Neutrophil (primary cell): Measurements from ENCODE around the gene ECM1.

Source experiments
- H3K27ac ChIP-seq: fragments of 200-600 bp; sonication (generic); 2 replicates; pipeline ENCODE4 v1.5.1; 2016; ENCODE audit warnings: mild to moderate bottlenecking, moderate library complexity
- H3K27me3 ChIP-seq: fragments of 200-600 bp; sonication (generic); 2 replicates; pipeline ENCODE4 v1.6.0; 2016; ENCODE audit warnings: mild to moderate bottlenecking
- H3K36me3 ChIP-seq: fragments of 200-600 bp; sonication (generic); 2 replicates; pipeline ENCODE4 v1.5.1; 2017
- H3K4me1 ChIP-seq, 2 experiments: fragments of 200-600 bp in 1 of 2; sonication (generic) in 1 of 2; 1 replicate in 1 of 2; 2 replicates in 1 of 2; pipeline versions ENCODE4 v1.5.1 to v1.6.1; 2013 to 2016; ENCODE audit warnings: low read depth in 1 of 2, low read length in 1 of 2, mild to moderate bottlenecking in 1 of 2, moderate library complexity in 1 of 2; ENCODE audit not compliant: control insufficient read depth in 1 of 2, insufficient read depth in 1 of 2
- H3K4me3 ChIP-seq, 2 experiments: fragments of 200-600 bp in 1 of 2; sonication (generic) in 1 of 2; 1 replicate in 1 of 2; 2 replicates in 1 of 2; pipeline ENCODE4 v1.5.1; 2013 to 2016; ENCODE audit warnings: low read depth in 1 of 2, low read length in 1 of 2, mild to moderate bottlenecking in 1 of 2, moderate library complexity in 1 of 2
- H3K9me3 ChIP-seq: fragments of 200-600 bp; sonication (generic); 2 replicates; pipeline ENCODE4 v1.5.1; 2016
- CTCF ChIP-seq: fragments of 200-600 bp; sonication (generic); IDR thresholded peaks from 2 replicates; pipeline ENCODE4 v1.5.1; 2016; ENCODE audit warnings: antibody characterized with exemption

Gene ECM1

DNA sequence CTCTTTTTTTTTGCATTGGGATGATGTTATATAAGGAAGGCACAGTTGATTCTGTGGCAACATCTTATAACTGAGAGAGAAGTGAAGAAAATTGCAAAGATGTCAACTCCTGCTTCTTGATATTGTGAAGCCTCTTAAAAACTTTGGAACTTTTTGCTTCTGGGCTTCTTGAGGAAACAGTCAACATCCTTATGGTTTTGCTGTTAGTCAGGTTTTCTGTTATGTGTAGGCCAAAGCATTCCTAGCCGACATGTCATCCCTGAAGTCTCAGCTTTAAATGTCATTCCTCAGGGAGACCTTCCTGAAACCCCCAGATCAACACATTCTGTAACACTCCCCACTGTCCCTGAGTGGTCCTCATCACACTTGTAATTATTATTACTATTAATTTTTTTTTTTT lies 20.3 kb downstream of the ECM1 start:
- no peak overlapping the region for H3K27ac ChIP-seq
- TF ChIP-seq CTCF, result no peak
- H3K27me3 ChIP-seq, result no peaks in the 10 kb centered on the region
- no peak overlapping the region for H3K4me3 ChIP-seq
- no peaks in the 10 kb centered on the region for H3K4me1 ChIP-seq
- H3K9me3 ChIP-seq, result no peaks in the 10 kb centered on the region
- no peaks in the 10 kb centered on the region for H3K36me3 ChIP-seq

GRCh38 chr1:150529017-150529416 lies 21.1 kb downstream of the ECM1 start:
- Histone ChIP-seq H3K36me3 (no peaks in the 10 kb centered on the region), H3K4me1 (no peaks in the 10 kb centered on the region), H3K27me3 (no peaks in the 10 kb centered on the region), H3K9me3 (no peaks in the 10 kb centered on the region), H3K4me3 (no peak overlapping the region), H3K27ac (no peak overlapping the region)
- TF ChIP-seq CTCF, result no peak

- Histone ChIP-seq H3K9me3 (no peaks in the 10 kb centered on the region), H3K36me3 (no peaks in the 10 kb centered on the region), H3K27ac (no peak overlapping the region), H3K27me3 (no peaks in the 10 kb centered on the region), H3K4me1 (no peaks in the 10 kb centered on the region), H3K4me3 (no peak overlapping the region)
- TF ChIP-seq CTCF, result no peak
Observed at GRCh38 chr1:150530491-150531159, 22.7 kb downstream of the ECM1 start.

- Histone ChIP-seq H3K4me1 (no peaks in the 10 kb centered on the region), H3K27ac (no peak overlapping the region), H3K4me3 (no peak overlapping the region)
Observed at GRCh38 chr1:150532860-150533259, 25.0 kb downstream of the ECM1 start.

DNA sequence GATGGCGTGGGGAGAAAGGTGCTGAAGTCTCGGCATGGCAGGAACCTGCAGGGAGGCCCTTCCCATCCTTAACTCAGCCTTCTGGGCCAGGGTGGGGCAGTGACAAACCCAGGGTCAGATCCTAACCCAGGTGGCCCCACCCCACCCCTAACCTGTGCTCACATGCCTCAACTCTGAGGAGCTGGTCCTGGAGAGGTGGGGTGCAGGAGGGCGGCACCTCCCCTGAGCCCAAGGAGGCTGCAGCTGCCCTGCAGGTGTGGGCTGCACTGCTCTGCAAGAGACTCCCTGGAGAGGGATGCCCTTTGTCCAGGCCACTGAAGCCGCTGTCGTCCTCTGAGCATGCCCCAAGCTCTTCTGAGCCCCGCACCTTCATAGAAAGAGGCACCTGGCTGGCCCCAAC lies 26.1 kb downstream of the ECM1 start:
- H3K4me1 ChIP-seq, result no peaks in the 10 kb centered on the region
- no peak for TF ChIP-seq CTCF
- H3K27ac ChIP-seq, result no peak overlapping the region
- no peak overlapping the region for H3K4me3 ChIP-seq
- no peaks in the 10 kb centered on the region for H3K36me3 ChIP-seq
- H3K27me3 ChIP-seq, result no peaks in the 10 kb centered on the region
- no peaks in the 10 kb centered on the region for H3K9me3 ChIP-seq

More at GRCh38 chr1:150532860-150533259, 25.0 kb downstream of the ECM1 start:
- no peaks in the 10 kb centered on the region for H3K27me3 ChIP-seq
- no peak for TF ChIP-seq CTCF
- no peaks in the 10 kb centered on the region for H3K36me3 ChIP-seq
- H3K9me3 ChIP-seq, result no peaks in the 10 kb centered on the region
